ENCODE measurements around the gene STK16. TPM values are rescaled to one million over a fixed set of nuclear protein-coding genes. Genes with fewer than 3 reads are reported as not detected.

Gene STK16
- total and polyA plus RNA-seq, 2 of the 13 experiments (the other 11 are each of a cell fraction or from before 2014, with no cell fraction given), result 28.0 to 50.9 TPM

DNA sequence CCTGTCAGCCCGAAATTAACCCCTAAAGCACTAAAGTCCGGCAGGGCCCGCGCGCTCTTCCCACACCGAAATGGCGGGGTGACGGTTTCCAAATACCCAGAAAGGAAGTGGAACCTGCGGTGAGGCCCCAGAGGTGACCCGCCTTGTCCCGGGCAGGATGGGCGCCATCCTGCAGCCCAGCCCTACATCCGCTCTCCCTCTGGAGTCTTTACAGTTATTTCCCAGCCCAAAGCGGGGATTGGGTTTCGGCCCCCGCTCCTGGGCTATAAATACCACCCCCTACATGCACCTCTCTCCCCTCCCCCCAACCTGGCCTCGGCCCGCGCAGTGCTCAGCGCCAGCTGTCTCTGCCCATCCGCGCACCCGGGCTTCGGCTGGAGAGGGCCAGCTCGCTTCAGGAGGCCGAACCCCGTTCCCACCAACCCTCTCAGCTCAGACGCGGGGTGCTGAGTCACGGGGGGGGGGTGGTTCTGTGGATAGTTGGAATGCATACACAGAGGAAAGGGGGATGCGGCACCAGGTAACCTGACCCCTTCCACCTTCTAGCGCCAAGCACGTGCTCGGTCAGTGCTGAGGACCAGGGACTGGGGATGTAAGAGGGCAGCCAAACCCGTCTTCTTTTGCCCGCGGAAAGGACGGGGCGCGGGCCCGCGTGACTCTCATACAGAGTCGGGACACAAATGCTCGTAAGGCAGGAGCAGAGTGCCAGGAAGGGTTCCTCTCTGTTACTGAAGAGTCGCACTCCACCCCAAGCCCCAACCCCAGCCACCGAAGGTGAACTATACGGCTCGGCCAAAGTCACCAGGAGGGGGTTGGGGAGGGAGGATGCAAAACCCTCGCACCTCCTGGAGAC lies 7.8 kb downstream of the STK16 start, which contains the start of gene TUBA4B (continued):
- TF ChIP-seq, protein P1, sequence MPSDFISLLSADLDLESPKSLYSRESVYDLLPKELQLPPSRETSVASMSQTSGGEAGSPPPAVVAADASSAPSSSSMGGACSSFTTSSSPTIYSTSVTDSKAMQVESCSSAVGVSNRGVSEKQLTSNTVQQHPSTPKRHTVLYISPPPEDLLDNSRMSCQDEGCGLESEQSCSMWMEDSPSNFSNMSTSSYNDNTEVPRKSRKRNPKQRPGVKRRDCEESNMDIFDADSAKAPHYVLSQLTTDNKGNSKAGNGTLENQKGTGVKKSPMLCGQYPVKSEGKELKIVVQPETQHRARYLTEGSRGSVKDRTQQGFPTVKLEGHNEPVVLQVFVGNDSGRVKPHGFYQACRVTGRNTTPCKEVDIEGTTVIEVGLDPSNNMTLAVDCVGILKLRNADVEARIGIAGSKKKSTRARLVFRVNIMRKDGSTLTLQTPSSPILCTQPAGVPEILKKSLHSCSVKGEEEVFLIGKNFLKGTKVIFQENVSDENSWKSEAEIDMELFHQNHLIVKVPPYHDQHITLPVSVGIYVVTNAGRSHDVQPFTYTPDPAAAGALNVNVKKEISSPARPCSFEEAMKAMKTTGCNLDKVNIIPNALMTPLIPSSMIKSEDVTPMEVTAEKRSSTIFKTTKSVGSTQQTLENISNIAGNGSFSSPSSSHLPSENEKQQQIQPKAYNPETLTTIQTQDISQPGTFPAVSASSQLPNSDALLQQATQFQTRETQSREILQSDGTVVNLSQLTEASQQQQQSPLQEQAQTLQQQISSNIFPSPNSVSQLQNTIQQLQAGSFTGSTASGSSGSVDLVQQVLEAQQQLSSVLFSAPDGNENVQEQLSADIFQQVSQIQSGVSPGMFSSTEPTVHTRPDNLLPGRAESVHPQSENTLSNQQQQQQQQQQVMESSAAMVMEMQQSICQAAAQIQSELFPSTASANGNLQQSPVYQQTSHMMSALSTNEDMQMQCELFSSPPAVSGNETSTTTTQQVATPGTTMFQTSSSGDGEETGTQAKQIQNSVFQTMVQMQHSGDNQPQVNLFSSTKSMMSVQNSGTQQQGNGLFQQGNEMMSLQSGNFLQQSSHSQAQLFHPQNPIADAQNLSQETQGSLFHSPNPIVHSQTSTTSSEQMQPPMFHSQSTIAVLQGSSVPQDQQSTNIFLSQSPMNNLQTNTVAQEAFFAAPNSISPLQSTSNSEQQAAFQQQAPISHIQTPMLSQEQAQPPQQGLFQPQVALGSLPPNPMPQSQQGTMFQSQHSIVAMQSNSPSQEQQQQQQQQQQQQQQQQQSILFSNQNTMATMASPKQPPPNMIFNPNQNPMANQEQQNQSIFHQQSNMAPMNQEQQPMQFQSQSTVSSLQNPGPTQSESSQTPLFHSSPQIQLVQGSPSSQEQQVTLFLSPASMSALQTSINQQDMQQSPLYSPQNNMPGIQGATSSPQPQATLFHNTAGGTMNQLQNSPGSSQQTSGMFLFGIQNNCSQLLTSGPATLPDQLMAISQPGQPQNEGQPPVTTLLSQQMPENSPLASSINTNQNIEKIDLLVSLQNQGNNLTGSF (CRISPR knock-in tag; IDR thresholded peaks at IDR 0.05), result no peak
- TF ChIP-seq, protein P2, sequence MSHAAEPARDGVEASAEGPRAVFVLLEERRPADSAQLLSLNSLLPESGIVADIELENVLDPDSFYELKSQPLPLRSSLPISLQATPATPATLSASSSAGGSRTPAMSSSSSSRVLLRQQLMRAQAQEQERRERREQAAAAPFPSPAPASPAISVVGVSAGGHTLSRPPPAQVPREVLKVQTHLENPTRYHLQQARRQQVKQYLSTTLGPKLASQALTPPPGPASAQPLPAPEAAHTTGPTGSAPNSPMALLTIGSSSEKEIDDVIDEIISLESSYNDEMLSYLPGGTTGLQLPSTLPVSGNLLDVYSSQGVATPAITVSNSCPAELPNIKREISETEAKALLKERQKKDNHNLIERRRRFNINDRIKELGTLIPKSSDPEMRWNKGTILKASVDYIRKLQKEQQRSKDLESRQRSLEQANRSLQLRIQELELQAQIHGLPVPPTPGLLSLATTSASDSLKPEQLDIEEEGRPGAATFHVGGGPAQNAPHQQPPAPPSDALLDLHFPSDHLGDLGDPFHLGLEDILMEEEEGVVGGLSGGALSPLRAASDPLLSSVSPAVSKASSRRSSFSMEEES (CRISPR knock-in tag; IDR thresholded peaks at IDR 0.05), result no peak
- TF ChIP-seq SMAD1 (CRISPR knock-in tag; IDR thresholded peaks at IDR 0.05; ENCODE audit: borderline replicate concordance, low read depth), result no peak
